ENCODE results near the gene CD72.
A peak's percentile ranks its signal among the peaks of the same experiment; 100 is the strongest.
"Not testable (repeated sequence)": the region's sequence is repeated elsewhere in the genome, so short reads cannot be mapped to it uniquely, and the experiment has no call there.

Gene CD72

GRCh38 chr9:35616681-35617459, 1.3 kb downstream of the CD72 start:
- no peak for DNase-seq (ENCODE audit: low spot score)

DNA sequence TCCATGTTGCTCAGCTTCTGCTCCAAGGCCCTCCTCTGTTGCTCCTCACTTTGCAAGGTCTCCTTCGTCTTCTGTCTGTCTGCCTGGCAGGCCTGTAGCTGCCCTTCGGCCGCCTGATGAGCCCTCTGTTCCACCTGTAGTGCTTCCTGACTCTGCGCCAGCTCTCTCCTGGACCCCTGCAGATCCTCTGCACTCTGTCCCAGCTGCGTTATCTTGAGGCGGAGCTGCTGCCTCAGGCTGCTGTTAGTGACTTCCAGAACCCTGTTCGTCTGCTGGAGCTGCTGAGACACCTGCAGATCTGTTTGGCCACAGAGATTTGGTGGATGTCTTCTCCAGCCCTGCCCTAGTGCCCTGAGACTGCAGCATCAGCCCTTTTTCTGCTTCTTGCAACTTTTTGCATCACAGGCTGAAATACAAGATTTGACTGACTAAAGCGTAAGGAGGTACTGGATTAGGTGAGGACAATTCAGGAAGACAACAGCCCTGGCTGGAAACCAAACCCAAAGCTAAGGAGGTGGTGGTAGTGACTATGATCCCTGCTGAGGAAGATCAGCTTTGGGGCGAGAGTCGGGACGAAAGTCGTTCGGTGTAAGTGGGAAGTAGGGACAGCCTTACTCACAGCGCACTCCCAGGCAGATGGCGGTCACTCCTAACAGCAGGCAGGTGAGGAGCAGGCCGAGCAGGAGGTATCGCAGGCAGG, 2.1 kb downstream of the CD72 start:
- no peak for DNase-seq (ENCODE audit: low spot score)

- no peak for DNase-seq (ENCODE audit: low spot score)
Measured at GRCh38 chr9:35612843-35613242, 5.4 kb downstream of the CD72 start.

DNA sequence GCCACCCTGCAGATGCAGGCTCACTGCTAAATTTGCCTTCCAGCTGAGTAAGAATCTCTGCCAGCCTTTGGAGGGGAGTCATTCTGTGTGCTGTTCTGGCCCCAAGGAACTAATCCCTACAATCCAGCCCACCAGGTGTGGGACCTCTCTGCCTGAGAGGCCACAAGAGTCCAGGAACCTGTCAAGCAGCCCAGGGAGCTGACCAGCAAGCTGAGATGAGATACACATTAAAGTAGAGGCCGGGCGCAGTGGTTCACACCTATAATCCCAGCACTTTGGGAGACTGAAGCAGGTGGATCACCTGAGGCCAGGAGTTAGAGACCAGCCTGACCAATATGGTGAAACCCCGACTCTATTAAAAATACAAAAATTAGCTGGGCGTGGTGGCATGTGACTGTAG, 6.1 kb downstream of the CD72 start:
- not testable (repeated sequence) for DNase-seq (ENCODE audit: low spot score)

- peak; percentile 37 for DNase-seq (ENCODE audit: low spot score)
Measured at GRCh38 chr9:35611230-35611797, 6.9 kb downstream of the CD72 start.

GRCh38 chr9:35609820-35610163, 8.4 kb downstream of the CD72 start:
- no peak for DNase-seq (ENCODE audit: low spot score)

DNA sequence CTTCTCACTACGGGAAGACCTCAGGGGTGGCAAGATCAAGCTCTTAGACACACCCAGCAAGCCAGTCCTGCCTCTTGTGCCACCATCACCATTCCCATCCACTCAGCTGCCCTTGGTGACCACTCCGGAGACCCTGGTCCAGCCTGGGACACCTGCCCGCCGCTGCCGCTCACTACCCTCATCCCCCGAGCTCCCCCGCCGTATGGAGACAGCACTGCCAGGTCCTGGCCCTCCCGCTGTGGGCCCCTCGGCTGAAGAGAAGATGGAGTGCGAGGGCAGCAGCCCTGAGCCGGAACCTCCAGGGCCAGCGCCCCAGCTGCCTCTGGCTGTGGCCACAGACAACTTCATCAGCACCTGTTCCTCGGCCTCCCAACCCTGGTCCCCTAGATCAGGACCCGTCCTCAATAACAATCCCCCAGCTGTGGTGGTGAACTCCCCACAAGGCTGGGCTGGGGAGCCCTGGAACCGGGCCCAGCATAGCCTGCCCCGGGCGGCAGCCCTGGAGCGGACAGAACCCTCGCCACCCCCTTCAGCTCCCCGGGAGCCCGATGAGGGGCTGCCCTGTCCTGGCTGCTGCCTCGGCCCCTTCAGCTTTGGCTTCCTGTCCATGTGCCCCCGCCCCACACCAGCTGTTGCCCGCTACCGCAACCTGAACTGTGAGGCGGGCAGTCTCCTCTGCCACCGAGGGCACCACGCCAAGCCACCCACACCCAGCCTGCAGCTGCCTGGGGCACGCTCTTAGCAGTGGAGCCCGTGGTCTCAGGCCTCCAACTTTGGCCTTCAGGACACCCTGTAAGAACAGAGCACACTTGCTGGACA, 9.0 kb downstream of the CD72 start:
- DNase-seq (ENCODE audit: low spot score) = no peak

DNA sequence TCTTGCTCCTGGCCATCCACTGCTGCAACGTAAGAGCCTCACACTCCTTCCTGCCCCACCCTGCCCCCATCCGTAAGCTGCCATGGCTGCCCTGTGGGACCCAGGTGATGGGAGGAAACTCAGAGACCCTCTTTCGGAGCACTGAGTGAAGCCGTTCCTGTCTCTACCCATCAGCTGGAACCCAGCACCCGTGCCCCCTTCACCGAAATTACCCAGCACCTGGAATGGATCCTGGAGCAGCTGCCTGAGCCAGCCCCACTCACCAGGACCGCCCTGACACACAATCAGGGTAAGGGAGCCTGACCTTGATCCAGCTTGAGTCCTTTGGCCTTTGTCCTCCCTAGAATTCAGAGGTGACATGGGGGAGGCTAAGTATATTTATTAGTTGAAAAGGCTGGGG, 10.0 kb downstream of the CD72 start:
- no peak for DNase-seq (ENCODE audit: low spot score)

DNA sequence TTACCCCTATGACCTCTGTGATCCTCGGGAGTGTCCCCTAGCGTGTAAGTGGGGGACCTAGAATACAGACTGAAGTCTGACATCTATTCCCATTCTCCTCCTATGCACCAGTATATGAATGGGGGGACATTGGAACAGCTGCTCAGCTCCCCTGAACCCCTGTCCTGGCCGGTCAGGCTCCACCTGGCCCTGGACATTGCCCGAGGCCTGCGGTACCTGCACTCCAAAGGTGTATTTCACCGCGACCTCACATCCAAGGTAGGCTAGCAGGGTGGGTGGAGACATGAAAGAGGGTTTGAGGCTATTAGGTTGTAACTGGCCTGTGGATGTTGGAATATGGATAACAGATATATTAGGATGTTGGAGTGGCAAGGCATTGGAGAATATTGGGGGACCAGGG, 11.5 kb downstream of the CD72 start:
- no peak for DNase-seq (ENCODE audit: low spot score)

DNA sequence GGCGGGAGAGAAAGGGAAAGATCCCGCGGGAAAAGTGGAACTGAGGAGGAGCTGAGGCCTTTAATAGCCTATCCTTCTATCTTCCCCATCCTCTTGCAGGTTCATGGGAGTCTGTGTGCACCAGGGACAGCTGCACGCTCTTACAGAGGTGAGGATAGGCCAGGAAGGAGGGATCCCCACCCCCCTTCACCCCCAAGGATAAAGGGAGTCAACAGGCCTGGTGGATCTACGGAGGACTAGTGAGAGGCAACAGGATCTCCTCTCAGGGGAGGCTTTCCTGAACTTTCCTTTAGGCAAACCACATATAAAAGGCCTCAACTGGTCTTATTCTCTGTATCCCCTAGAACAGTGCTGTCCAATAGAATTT, 12.1 kb downstream of the CD72 start:
- no peak for DNase-seq (ENCODE audit: low spot score)

DNA sequence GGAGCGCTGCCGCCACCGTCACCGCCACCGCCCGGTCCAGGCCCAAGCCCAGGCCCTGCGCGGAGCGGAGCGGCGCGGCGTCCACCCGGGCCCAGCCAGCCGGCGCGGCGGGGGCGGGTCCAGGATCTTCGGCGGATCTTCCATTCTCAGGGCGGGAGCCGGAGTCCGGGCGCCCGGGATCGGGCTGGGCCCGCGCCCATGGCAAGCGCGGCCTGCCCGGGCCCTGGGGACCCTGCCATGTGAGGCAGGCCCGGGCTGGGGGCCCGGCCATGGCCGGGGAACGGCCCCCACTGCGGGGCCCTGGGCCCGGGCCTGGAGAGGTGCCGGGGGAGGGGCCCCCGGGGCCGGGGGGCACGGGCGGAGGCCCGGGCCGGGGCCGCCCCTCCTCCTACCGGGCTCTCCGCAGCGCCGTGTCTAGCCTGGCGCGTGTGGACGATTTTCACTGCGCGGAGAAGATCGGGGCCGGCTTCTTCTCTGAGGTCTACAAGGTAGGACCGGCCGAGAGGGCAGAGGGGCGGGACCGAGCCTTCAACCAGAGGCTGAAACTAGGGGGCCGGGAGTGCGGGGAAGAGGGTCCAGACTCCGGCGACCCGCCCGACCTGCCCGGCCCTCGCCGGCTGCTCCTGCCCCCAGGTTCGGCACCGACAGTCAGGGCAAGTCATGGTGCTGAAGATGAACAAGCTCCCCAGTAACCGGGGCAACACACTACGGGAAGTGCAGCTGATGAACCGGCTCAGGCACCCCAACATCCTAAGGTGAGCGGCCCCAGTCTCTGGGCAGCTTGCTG, 12.7 kb downstream of the CD72 start:
- peak; percentile 8 for DNase-seq (ENCODE audit: low spot score)

DNA sequence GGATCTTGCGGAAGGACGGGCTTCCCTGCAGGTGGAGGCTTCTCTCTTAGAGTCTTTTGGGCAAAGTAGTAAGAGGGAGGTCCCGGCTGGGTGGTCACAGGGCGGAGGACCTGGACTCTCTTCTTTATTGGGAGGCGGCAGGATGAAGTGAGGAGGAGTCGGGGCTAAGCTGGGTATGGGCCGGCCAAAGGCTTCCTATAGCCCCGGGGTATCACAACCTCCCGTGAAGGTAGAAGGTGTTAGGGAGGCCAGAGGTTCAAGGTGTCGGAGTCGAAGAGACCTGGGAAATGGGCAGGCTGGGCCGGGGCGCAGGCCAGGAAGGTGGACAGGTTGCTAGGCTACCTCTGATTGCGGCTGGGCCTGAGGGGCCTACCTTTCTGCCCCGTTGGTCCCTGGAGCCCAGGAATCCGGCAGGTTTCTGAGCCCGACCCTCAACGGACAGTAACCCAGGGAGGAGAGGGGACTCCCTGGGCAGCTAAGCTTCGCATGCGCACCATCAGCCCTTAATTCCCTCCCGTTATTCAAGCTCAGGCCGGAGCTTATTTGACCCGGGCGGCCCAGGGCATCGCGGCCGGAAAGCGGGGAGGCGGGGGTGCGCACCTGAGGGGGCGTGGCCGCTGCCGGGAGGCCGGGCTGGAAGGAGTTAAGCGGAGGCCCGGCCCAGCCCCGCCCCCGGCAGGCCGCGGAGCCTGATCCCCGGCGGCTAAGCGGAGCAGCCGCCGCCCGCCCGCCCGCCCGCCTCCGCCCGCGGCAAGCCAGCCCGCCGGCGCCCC, 13.4 kb downstream of the CD72 start, which contains the start of gene TESK1:
TSS of gene TESK1 (plus strand) at position 685 of the 773 bp plus-strand sequence. CDS start 358 bp downstream, outside the sequence.
- DNase-seq (ENCODE audit: low spot score) = peak; percentile 84

GRCh38 chr9:35603986-35604577, 14.1 kb downstream of the CD72 start:
- peak; percentile 99 for DNase-seq (ENCODE audit: low spot score)

DNA sequence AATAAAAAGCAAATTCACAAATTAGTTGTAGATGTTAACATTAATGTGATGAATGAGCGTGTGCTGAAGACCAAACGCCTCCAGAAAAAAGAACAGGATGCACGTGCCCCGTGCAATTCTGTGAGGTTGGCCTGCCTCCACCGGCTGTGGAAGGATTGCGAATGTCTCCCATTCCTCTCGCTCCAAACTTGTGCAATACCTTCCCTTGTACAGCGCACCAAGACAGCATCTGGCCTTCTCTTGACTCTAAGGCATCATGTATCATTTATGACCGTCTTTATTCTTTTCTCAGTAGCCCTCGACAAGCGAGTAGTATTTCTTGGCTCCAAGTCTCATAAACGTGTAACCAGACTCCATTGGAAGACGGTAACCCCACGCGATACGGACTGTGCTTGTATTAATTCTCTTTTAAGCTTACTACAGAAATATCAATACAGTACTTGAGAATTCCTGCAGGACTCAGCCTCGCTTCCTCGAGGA, 14.7 kb downstream of the CD72 start:
- DNase-seq (ENCODE audit: low spot score) = no peak

GRCh38 chr9:35599763-35600604, 18.2 kb downstream of the CD72 start:
- no peak for DNase-seq (ENCODE audit: low spot score)

GRCh38 chr9:35598866-35599590, 19.2 kb downstream of the CD72 start:
- no peak for DNase-seq (ENCODE audit: low spot score)

DNA sequence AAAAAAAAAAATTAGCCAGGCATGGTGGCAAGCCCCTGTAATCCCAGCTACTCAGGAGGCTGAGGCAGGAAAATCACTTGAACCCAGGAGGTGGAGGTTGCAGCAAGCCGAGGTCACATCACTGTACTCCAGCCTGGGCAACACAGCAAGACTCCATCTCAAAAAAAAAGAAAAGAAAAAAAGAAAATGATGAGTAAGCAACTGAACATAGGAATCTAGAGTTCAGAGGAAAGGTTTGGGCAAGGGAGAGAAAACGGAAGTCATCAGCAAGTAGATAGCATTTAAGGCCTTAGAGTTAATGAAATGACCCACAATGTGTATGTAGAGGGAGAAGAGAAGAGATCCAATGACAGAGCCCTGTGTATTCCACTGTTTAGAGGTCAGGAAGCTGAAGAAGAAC, 21.3 kb downstream of the CD72 start:
- DNase-seq (ENCODE audit: low spot score) = not testable (repeated sequence)

DNA sequence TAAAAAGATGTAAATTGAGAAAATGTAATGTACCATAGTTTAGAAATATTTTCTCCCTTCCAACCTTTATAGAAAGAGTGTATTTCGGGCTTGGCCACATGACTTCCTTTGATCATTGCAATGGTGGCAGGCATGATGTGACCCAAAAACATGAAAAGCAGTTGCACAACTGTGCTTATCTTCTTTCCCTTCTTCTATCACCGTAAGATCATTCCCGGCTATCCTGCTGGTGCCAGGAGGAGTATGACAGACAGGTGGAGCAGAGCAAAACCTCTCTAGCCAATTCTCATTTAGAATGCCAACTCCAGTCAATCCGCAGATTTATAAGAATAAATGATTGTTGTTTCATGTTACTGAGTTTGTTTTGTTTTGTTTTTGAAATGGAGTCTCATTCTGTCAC, 23.7 kb downstream of the CD72 start:
- no peak for DNase-seq (ENCODE audit: low spot score)

DNA sequence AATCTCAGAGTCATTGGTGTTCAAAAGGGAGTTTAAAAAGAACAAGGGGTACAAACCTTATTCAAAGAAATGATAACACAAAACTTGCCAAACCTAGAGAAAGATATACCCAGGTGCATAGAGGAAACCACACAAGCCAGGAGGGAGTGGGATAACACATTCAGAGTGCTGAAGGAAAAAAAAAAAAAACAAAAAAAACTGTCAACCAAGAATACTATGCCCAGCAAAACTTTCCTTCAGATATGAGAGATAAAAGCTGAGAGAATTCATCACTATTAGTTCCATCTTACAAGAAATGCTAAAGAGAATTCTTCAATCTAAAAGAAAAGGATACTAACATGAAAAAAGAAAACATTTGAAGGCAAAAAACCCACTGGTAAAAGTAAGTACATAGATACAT, 24.6 kb downstream of the CD72 start:
- no peak for DNase-seq (ENCODE audit: low spot score)
